NOMO-1 (cell line): Measurements from ENCODE around the gene CADPS.

Experiments used
- DNase-seq, 2 experiments: peaks; one replicate each; lab custom pipeline; 2025; ENCODE audit not compliant: unreplicated experiment in 2 of 2; lab: John Stamatoyannopoulos, UW

CADPS gene

GRCh38 chr3:62699728-62700127 is 175.5 kb downstream of the CADPS start:
- no peak for DNase-seq

- DNase-seq, result no peak
Observed at GRCh38 chr3:62696011-62696410, 179.2 kb downstream of the CADPS start.

GRCh38 chr3:62688812-62689211 is 186.4 kb downstream of the CADPS start:
- DNase-seq, result no peak

- DNase-seq, result no peak
Observed at GRCh38 chr3:62688050-62688449, 187.2 kb downstream of the CADPS start.

GRCh38 chr3:62686503-62687294 is 188.5 kb downstream of the CADPS start:
- DNase-seq, result no peak

- DNase-seq, result no peak
Observed at GRCh38 chr3:62682826-62683225, 192.4 kb downstream of the CADPS start.

- DNase-seq, result no peak
Observed at GRCh38 chr3:62679988-62680387, 195.2 kb downstream of the CADPS start.

- DNase-seq, result no peak
Observed at GRCh38 chr3:62678841-62679240, 196.4 kb downstream of the CADPS start.

GRCh38 chr3:62677926-62678325 is 197.3 kb downstream of the CADPS start:
- no peak for DNase-seq

GRCh38 chr3:62676689-62677271 is 198.4 kb downstream of the CADPS start:
- DNase-seq, result no peak

GRCh38 chr3:62675492-62675891 is 199.7 kb downstream of the CADPS start:
- DNase-seq, result no peak

- DNase-seq, result no peak
Observed at GRCh38 chr3:62672988-62673313, 202.3 kb downstream of the CADPS start.

- DNase-seq, result no peak
Observed at GRCh38 chr3:62672270-62672987, 202.8 kb downstream of the CADPS start.

- DNase-seq, result no peak
Observed at GRCh38 chr3:62670351-62670750, 204.9 kb downstream of the CADPS start.

GRCh38 chr3:62669161-62669560 is 206.1 kb downstream of the CADPS start:
- DNase-seq, result no peak

GRCh38 chr3:62667714-62668113 is 207.5 kb downstream of the CADPS start:
- DNase-seq, result no peak

GRCh38 chr3:62665627-62666437 is 209.4 kb downstream of the CADPS start:
- DNase-seq, result peak in 1 of 2 experiments; percentile 25

- no peak for DNase-seq
Observed at GRCh38 chr3:62662677-62663076, 212.5 kb downstream of the CADPS start.

GRCh38 chr3:62659660-62660059 is 215.6 kb downstream of the CADPS start:
- DNase-seq, result no peak

- no peak for DNase-seq
Observed at GRCh38 chr3:62655691-62656063, 219.5 kb downstream of the CADPS start.

GRCh38 chr3:62655056-62655690 is 220.0 kb downstream of the CADPS start:
- DNase-seq, result no peak
